Gastrocnemius medialis (tissue), 4 donors: ENCODE measurements around the gene ACSS2.

Experiments
- CTCF ChIP-seq, 5 experiments: fragments of 450-650 bp in 3 of 5; fragments of 200-600 bp in 2 of 5; sonication (generic) in 2 of 5; IDR thresholded peaks in 4 of 5; conservative IDR thresholded peaks in 1 of 5; 1 replicate in 4 of 5; 2 replicates in 1 of 5; pipeline ENCODE4 v1.5.1; 2016 to 2019; ENCODE audit warnings: antibody characterized with exemption in 5 of 5, mild to moderate bottlenecking in 3 of 5, moderate library complexity in 3 of 5
- POLR2A ChIP-seq, 2 donors: fragments of 450-650 bp; IDR thresholded peaks; one replicate each; pipeline ENCODE4 v1.6.1; 2017; ENCODE audit warnings: antibody characterized with exemption in 2 of 2, mild to moderate bottlenecking in 2 of 2, moderate library complexity in 2 of 2

GRCh38 chr20:34970846-34971560 is 94.6 kb downstream of the ACSS2 start:
- TF ChIP-seq CTCF (IDR thresholded peaks at IDR 0.05 in 4 of 5, conservative IDR thresholded peaks at IDR 0.05 in 1 of 5) (no peak), POLR2A (IDR thresholded peaks at IDR 0.05) (no peak)
